Peyer's patch (tissue), 4 donors: Measurements from ENCODE around the gene ESRRG.

Experiments
- POLR2A ChIP-seq, 2 donors: fragments of 450-650 bp; IDR thresholded peaks; one replicate each; pipeline ENCODE4 v1.5.1; 2017; ENCODE audit warnings: antibody characterized with exemption in 2 of 2, mild to moderate bottlenecking in 2 of 2, moderate library complexity in 2 of 2
- TF ChIP-seq, protein P1 (sequence below), 6 experiments: fragments of 450-650 bp in 4 of 6; fragments of 200-600 bp in 2 of 6; sonication (generic) in 1 of 6; IDR thresholded peaks; one replicate each; pipeline ENCODE4 v1.5.1; 2017 to 2019; ENCODE audit warnings: antibody characterized with exemption in 6 of 6, mild to moderate bottlenecking in 3 of 6, moderate library complexity in 1 of 6

DNA sequence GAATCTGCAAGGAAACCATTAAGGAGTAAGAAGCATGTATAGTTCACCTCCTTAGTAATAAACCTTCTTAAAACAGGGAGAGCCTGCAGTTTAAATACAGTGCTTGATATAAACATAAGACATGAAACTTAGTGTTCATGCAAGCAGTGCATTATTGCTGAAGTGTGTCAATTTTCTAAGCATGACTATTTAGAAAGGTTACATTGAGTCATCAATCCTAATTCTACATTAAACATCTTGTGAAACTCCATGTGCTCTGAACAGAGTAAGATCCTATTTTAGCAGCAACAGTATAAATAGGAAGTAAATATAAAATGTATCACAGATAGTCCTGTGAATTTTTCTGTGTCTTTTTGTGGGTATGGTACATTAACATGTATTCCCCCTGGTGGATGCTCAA, 135.5 kb downstream of the ESRRG start:
- TF ChIP-seq POLR2A (IDR thresholded peaks at IDR 0.05): no peak
- TF ChIP-seq, protein P1, sequence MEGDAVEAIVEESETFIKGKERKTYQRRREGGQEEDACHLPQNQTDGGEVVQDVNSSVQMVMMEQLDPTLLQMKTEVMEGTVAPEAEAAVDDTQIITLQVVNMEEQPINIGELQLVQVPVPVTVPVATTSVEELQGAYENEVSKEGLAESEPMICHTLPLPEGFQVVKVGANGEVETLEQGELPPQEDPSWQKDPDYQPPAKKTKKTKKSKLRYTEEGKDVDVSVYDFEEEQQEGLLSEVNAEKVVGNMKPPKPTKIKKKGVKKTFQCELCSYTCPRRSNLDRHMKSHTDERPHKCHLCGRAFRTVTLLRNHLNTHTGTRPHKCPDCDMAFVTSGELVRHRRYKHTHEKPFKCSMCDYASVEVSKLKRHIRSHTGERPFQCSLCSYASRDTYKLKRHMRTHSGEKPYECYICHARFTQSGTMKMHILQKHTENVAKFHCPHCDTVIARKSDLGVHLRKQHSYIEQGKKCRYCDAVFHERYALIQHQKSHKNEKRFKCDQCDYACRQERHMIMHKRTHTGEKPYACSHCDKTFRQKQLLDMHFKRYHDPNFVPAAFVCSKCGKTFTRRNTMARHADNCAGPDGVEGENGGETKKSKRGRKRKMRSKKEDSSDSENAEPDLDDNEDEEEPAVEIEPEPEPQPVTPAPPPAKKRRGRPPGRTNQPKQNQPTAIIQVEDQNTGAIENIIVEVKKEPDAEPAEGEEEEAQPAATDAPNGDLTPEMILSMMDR (IDR thresholded peaks at IDR 0.05): no peak
